LoVo (cell line): ENCODE data around the gene C2orf81.

ENCODE experiments used
- DNase-seq: peaks from one replicate; pipeline ENCODE4 v3.0.0-alpha.2; 2016; ENCODE audit warnings: low spot score

The C2orf81 gene

GRCh38 chr2:74390606-74391005, 30.8 kb downstream of the C2orf81 start:
- no peak for DNase-seq

DNA sequence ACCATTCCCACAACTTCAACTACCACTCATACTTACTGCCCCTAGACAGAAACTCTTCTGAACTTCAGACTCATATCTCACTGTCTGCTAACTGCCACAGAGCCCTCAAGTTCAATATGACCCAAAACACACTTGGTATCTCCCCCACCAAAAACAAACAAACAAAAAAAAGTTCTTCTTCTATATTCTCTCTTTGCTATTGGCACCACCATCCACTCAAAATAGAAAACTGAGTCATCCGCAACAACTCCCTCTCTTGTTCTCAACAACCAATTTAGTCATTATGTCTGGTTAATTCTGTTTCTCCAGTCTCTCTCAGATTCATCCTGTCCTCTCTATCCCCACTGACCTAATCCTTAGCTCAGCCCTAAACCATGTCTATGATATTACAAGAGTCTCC, 34.1 kb downstream of the C2orf81 start:
- no peak for DNase-seq

GRCh38 chr2:74385396-74385795, 36.0 kb downstream of the C2orf81 start:
- no peak for DNase-seq

- DNase-seq = no peak
These were observed 37.4 kb downstream of the C2orf81 start for GRCh38 chr2:74384051-74384450.

GRCh38 chr2:74383254-74383653, 38.2 kb downstream of the C2orf81 start:
- no peak for DNase-seq

GRCh38 chr2:74381751-74382150, 39.7 kb downstream of the C2orf81 start:
- no peak for DNase-seq

- DNase-seq = no peak
These were observed 41.3 kb downstream of the C2orf81 start, which contains the start of gene DCTN1 for GRCh38 chr2:74379851-74380789. Gene DCTN1 (minus strand): TSS chr2:74380311. CDS start chr2:74380037, 274 bp downstream.

GRCh38 chr2:74378007-74378406, 43.4 kb downstream of the C2orf81 start:
- no peak for DNase-seq

- DNase-seq = no peak
These were observed 45.6 kb downstream of the C2orf81 start for GRCh38 chr2:74375838-74376237.

GRCh38 chr2:74374509-74375205, 46.8 kb downstream of the C2orf81 start:
- no peak for DNase-seq

GRCh38 chr2:74373985-74374384, 47.4 kb downstream of the C2orf81 start:
- DNase-seq = no peak

DNA sequence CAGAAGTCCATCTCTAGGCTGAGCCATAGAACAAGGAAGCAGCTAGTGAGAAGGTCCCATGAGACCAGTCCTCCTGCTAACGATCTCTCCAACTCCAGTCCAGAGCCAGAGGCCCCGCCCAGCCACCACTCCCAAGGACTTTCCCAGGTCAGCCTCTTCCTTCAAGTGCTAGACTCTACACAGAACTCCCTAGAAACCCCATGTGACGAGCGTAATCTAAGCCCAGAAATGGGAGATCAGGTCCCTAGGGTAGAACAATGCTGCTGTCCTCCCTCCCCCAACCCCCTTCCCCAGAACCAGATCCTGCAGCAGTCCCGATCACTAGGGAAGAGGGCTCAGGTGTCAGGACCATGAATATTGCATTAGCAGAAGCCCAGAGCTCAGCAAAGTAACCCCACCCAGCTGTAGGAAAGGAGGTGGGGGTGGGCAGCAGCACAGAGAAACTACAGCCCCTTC, 48.2 kb downstream of the C2orf81 start:
- DNase-seq = no peak

DNA sequence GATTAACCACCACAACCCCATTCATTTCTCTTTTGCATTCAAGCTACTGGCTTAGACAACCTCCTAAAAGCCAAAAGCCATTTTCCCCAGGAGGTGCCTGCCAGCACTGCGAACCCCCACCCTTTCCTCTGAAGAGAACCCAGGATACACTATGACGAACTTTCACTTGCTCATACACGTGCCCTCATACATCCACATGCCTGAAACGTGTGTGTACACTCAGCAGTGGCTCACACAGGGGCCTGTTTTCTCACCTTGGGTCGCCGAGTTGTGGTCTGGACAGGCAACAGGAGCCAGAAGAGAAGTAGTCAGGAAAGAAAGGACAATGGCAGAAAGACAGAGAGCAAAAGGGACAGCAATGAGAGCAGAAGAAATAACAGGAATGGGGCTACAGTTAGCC, 48.7 kb downstream of the C2orf81 start:
- no peak for DNase-seq

- no peak for DNase-seq
These were observed 50.0 kb downstream of the C2orf81 start for GRCh38 chr2:74371421-74371820.

DNA sequence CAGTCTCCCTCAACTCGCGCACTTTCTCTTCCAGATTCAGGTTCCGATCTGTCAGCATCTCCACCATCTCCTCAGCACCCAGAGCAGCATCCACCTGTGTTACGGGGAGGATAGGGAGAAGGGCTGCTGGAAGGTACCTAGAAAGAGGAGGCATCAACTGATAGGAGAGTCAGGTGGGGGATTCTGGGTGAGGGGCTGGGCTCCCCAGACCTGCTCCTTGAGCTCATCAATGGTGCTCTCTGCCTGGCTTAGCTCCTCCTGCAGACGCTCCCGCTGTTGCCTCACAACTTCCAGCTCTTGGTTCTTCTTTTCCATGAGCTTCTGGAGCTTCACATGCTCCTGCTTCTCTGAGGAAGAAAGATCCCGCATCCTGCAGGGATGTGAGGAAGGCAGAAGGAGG, 51.4 kb downstream of the C2orf81 start:
- DNase-seq = no peak

DNA sequence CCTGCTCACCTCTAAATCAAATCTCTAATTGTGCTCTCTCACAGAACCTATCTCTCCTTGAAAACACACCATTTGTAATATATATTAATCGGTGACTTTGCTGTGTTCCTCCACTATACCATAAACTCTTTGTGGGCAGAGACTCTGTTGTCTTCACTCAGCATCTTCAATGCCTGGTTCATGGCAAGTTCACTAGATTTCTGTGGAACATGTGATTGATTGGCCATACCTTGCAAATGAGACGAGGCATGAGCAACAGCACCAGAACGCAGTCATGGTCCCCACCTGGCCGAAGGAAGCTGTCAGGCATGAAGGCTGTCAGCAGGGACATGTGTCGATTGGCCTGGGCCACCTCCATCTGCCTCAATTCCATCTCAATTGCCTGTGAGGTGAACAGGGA, 52.9 kb downstream of the C2orf81 start:
- no peak for DNase-seq

DNA sequence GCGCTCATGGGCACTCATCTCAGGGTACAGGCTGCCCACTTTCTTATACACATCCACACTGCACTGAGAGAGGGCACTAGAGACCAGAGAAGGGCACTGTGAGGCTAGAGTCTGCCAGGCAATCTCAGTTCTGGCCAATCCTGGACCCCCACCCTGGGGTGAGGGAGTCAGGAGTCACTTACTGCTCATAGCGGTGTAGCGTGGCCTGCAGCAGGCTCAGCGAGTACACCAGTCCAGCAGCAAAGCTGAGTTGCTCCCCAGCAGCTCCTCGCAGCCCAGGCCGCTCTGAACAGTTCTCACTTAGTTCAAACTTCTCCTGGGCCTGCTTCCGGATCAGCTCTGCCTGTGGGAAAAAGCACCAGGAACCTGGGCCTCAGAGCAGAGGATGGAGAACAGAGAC, 53.6 kb downstream of the C2orf81 start:
- no peak for DNase-seq

- no peak for DNase-seq
These were observed 55.4 kb downstream of the C2orf81 start for GRCh38 chr2:74366036-74366435.

DNA sequence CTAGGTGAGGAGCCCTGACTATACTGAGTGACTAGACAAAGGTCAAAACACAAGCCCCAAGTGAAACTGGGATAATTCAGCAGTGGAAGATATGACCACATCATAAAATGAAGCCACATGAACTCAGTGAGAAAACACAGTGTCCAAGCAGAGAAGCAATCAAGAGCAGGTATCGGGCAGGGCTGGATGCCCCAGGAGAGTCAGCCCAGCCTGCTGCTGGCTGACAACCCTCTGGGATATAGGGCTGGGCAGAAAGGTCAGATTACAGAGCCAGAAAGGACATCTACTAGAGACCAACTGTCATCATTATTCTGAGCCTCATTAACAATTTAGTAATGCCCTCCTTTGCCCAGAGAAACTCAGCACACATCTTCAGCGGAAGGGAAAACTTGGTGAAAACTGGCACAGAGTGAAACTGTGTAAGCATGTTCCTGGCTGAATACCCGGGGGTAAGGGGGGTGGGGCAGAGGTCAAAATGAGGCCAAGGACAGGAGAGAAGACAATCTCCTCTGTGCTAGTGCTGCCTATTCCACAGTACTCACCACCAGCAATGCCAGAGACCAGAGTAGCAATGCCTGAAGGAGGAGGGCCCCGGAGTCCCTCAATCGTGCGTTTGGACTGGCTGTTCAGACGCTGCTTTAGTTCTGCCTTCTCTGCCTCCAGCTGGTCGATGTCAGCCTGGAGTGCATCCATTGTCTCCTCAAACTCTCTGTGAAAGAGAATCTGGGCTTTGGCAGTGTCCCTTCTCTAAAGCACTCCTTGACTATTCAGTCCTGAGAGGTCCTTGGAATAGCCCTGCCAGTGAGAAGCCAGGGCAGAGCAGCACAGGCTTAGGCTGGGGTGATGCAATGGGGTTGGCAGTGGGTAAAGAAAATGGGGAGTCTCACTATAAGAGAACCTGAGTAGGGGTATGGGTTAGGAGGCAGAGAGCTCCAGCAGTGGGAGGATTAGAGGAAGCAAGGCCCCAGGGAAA, 56.6 kb downstream of the C2orf81 start:
- no peak for DNase-seq
